Endothelial cell of umbilical vein (primary cell): ENCODE measurements around the gene CEP57L1.

Experiments used
- CTCF ChIP-seq, 2 donors: IDR thresholded peaks; 1 replicate in 1 of 2; 2 replicates in 1 of 2; pipeline ENCODE4 v1.5.1; 2011; ENCODE audit warnings: low read length in 2 of 2, mild to moderate bottlenecking in 2 of 2, moderate library complexity in 2 of 2, control low read depth in 1 of 2, inconsistent platforms in 1 of 2, low read depth in 1 of 2; ENCODE audit not compliant: insufficient read depth in 1 of 2; ENCODE audit errors: extremely low read depth in 1 of 2
- FOS ChIP-seq: IDR thresholded peaks from 2 replicates; pipeline ENCODE4 v1.6.1; 2011; ENCODE audit warnings: mild to moderate bottlenecking, low read length, moderate library complexity, borderline replicate concordance; ENCODE audit not compliant: insufficient read depth
- JUN ChIP-seq: IDR thresholded peaks from 2 replicates; pipeline ENCODE4 v1.6.1; 2011; ENCODE audit warnings: borderline replicate concordance, low read depth; ENCODE audit not compliant: insufficient read length, insufficient read depth
- MAX ChIP-seq: IDR thresholded peaks from 2 replicates; pipeline ENCODE4 v1.6.1; 2011; ENCODE audit not compliant: insufficient read depth, insufficient read length
- POLR2A ChIP-seq: IDR thresholded peaks from 2 replicates; pipeline ENCODE4 v1.6.1; 2012; ENCODE audit warnings: low read depth, mild to moderate bottlenecking, control low read depth, low read length
- POLR2AphosphoS5 ChIP-seq: IDR thresholded peaks from 2 replicates; pipeline ENCODE4 v1.6.1; 2012; ENCODE audit warnings: low read depth, mild to moderate bottlenecking, control low read depth, low read length, moderate library complexity; ENCODE audit not compliant: insufficient read depth

- TF ChIP-seq JUN (no peak), POLR2AphosphoS5 (no peak), CTCF (IDR thresholded peaks at IDR 0.05; ENCODE audit: extremely low read depth in 1 of 2, insufficient read depth in 1 of 2, low read depth in 1 of 2, low read length in 2 of 2) (no peak), FOS (no peak), POLR2A (no peak), MAX (no peak)
These were observed 25.6 kb upstream of the CEP57L1 start for GRCh38 chr6:109069746-109070145.
